Measurements from ENCODE around the gene TTC28. TPM values are rescaled to one million over a fixed set of nuclear protein-coding genes. Genes with fewer than 3 reads are reported as not detected.

Gene TTC28
- total and polyA plus RNA-seq, 7 experiments from 2014 or later: 0.50 to 8.3 (median 4.2) TPM

- Mint-ChIP-seq H3K4me3 (no peak overlapping the region), H3K9me3 (no peaks in the 10 kb centered on the region), H3K27me3 (peaks cover 0 to 10% (median 4%) of the 10 kb centered on the region in 5 donors), H3K36me3 (no peaks in the 10 kb centered on the region), H3K27ac (no peak overlapping the region), H3K4me1 (peaks cover 0 to 2% (median 0%) of the 10 kb centered on the region in 7 donors)
- DNase-seq: no peak
- ChIA-PET POLR2A (no interaction called here), CTCF (no interaction called here)
- Histone ChIP-seq H3K4me3 (ENCODE audit: low read length) (no peak overlapping the region), H3K27ac (ENCODE audit: low read depth, low read length) (no peak overlapping the region), H3K4me1 (ENCODE audit: control insufficient read depth in 2 of 2, insufficient read depth in 2 of 2, low read length in 2 of 2) (no peaks in the 10 kb centered on the region), H3K9me3 (ENCODE audit: control insufficient read depth in 2 of 3, low read length in 3 of 3) (no peaks in the 10 kb centered on the region), H3K36me3 (ENCODE audit: control insufficient read depth in 2 of 3, insufficient read depth in 3 of 3, low read length in 3 of 3) (no peaks in the 10 kb centered on the region), H3K27me3 (ENCODE audit: control insufficient read depth in 2 of 2, insufficient read depth in 2 of 2, low read length in 2 of 2) (no peaks in the 10 kb centered on the region)
- no peak for ATAC-seq
- intact Hi-C loops (cut with micrococcal nuclease): no loop called here
Observed at GRCh38 chr22:28245579-28246224, 433.9 kb downstream of the TTC28 start.

- intact Hi-C loops (cut with micrococcal nuclease): no loop called here
Observed at GRCh38 chr22:28244757-28245156, 434.9 kb downstream of the TTC28 start.

GRCh38 chr22:28243539-28243938, 436.1 kb downstream of the TTC28 start:
- POLR2A ChIA-PET: no interaction called here
- DNase-seq: no peak
- intact Hi-C loops (cut with micrococcal nuclease): no loop called here
- H3K36me3 ChIP-seq (ENCODE audit: control insufficient read depth in 2 of 3, insufficient read depth in 3 of 3, low read length in 3 of 3): no peaks in the 10 kb centered on the region
- no peaks in the 10 kb centered on the region for H3K9me3 Mint-ChIP-seq
- no peak overlapping the region for H3K27ac Mint-ChIP-seq
- peaks cover 0 to 18% (median 4%) of the 10 kb centered on the region in 5 donors for H3K27me3 Mint-ChIP-seq
- H3K27me3 ChIP-seq (ENCODE audit: control insufficient read depth in 2 of 2, insufficient read depth in 2 of 2, low read length in 2 of 2): no peaks in the 10 kb centered on the region
- H3K27ac ChIP-seq (ENCODE audit: low read depth, low read length): no peak overlapping the region
- CTCF ChIA-PET: no interaction called here
- peaks cover 0 to 2% (median 0%) of the 10 kb centered on the region in 7 donors for H3K4me1 Mint-ChIP-seq
- H3K4me3 ChIP-seq (ENCODE audit: low read length): no peak overlapping the region
- H3K4me3 Mint-ChIP-seq: no peak overlapping the region
- no peaks in the 10 kb centered on the region for H3K4me1 ChIP-seq (ENCODE audit: control insufficient read depth in 2 of 2, insufficient read depth in 2 of 2, low read length in 2 of 2)
- no peaks in the 10 kb centered on the region for H3K9me3 ChIP-seq (ENCODE audit: control insufficient read depth in 2 of 3, low read length in 3 of 3)
- ATAC-seq: no peak
- no peaks in the 10 kb centered on the region for H3K36me3 Mint-ChIP-seq

More at GRCh38 chr22:28244757-28245156, 434.9 kb downstream of the TTC28 start:
- H3K4me1 Mint-ChIP-seq: peaks cover 0 to 2% (median 0%) of the 10 kb centered on the region in 7 donors
- no peak for DNase-seq
- Histone ChIP-seq H3K36me3 (ENCODE audit: control insufficient read depth in 2 of 3, insufficient read depth in 3 of 3, low read length in 3 of 3) (no peaks in the 10 kb centered on the region), H3K27ac (ENCODE audit: low read depth, low read length) (no peak overlapping the region), H3K4me1 (ENCODE audit: control insufficient read depth in 2 of 2, insufficient read depth in 2 of 2, low read length in 2 of 2) (no peaks in the 10 kb centered on the region), H3K9me3 (ENCODE audit: control insufficient read depth in 2 of 3, low read length in 3 of 3) (no peaks in the 10 kb centered on the region), H3K27me3 (ENCODE audit: control insufficient read depth in 2 of 2, insufficient read depth in 2 of 2, low read length in 2 of 2) (no peaks in the 10 kb centered on the region), H3K4me3 (ENCODE audit: low read length) (no peak overlapping the region)
- H3K9me3 Mint-ChIP-seq: no peaks in the 10 kb centered on the region
- no peak for ATAC-seq
- H3K36me3 Mint-ChIP-seq: no peaks in the 10 kb centered on the region
- POLR2A ChIA-PET: no interaction called here
- CTCF ChIA-PET: no interaction called here
- H3K27ac Mint-ChIP-seq: no peak overlapping the region
- peaks cover 0 to 10% (median 4%) of the 10 kb centered on the region in 5 donors for H3K27me3 Mint-ChIP-seq
- no peak overlapping the region for H3K4me3 Mint-ChIP-seq

- ChIA-PET POLR2A (no interaction called here), CTCF (no interaction called here)
- H3K4me1 Mint-ChIP-seq: peaks cover 0 to 2% (median 0%) of the 10 kb centered on the region in 7 donors
- H3K27ac ChIP-seq (ENCODE audit: low read depth, low read length): no peak overlapping the region
- no peaks in the 10 kb centered on the region for H3K36me3 ChIP-seq (ENCODE audit: control insufficient read depth in 2 of 3, insufficient read depth in 3 of 3, low read length in 3 of 3)
- H3K27me3 ChIP-seq (ENCODE audit: control insufficient read depth in 2 of 2, insufficient read depth in 2 of 2, low read length in 2 of 2): no peaks in the 10 kb centered on the region
- H3K9me3 Mint-ChIP-seq: no peaks in the 10 kb centered on the region
- no peak overlapping the region for H3K27ac Mint-ChIP-seq
- H3K36me3 Mint-ChIP-seq: no peaks in the 10 kb centered on the region
- H3K27me3 Mint-ChIP-seq: peaks cover 0 to 25% (median 4%) of the 10 kb centered on the region in 5 donors
- H3K4me1 ChIP-seq (ENCODE audit: control insufficient read depth in 2 of 2, insufficient read depth in 2 of 2, low read length in 2 of 2): no peaks in the 10 kb centered on the region
- intact Hi-C loops (cut with micrococcal nuclease): no loop called here
- no peaks in the 10 kb centered on the region for H3K9me3 ChIP-seq (ENCODE audit: control insufficient read depth in 2 of 3, low read length in 3 of 3)
- H3K4me3 Mint-ChIP-seq: no peak overlapping the region
- H3K4me3 ChIP-seq (ENCODE audit: low read length): no peak overlapping the region
- ATAC-seq (no peak), DNase-seq (no peak)
Observed at GRCh38 chr22:28241656-28242290, 437.9 kb downstream of the TTC28 start.

- no peak overlapping the region for H3K4me3 Mint-ChIP-seq
- no peaks in the 10 kb centered on the region for H3K4me1 ChIP-seq (ENCODE audit: control insufficient read depth in 2 of 2, insufficient read depth in 2 of 2, low read length in 2 of 2)
- H3K36me3 ChIP-seq (ENCODE audit: control insufficient read depth in 2 of 3, insufficient read depth in 3 of 3, low read length in 3 of 3): no peaks in the 10 kb centered on the region
- H3K27ac Mint-ChIP-seq: no peak overlapping the region
- no peaks in the 10 kb centered on the region for H3K9me3 ChIP-seq (ENCODE audit: control insufficient read depth in 2 of 3, low read length in 3 of 3)
- H3K36me3 Mint-ChIP-seq: no peaks in the 10 kb centered on the region
- no peaks in the 10 kb centered on the region for H3K27me3 ChIP-seq (ENCODE audit: control insufficient read depth in 2 of 2, insufficient read depth in 2 of 2, low read length in 2 of 2)
- peaks cover 0 to 28% (median 4%) of the 10 kb centered on the region in 5 donors for H3K27me3 Mint-ChIP-seq
- ATAC-seq (no peak), DNase-seq (no peak)
- CTCF ChIA-PET: no interaction called here
- POLR2A ChIA-PET: no interaction called here
- no peaks in the 10 kb centered on the region for H3K9me3 Mint-ChIP-seq
- intact Hi-C loops (cut with micrococcal nuclease): no loop called here
- no peak overlapping the region for H3K4me3 ChIP-seq (ENCODE audit: low read length)
- H3K4me1 Mint-ChIP-seq: peaks cover 0 to 2% (median 0%) of the 10 kb centered on the region in 7 donors
- H3K27ac ChIP-seq (ENCODE audit: low read depth, low read length): no peak overlapping the region
Observed at GRCh38 chr22:28239941-28240340, 439.7 kb downstream of the TTC28 start.

GRCh38 chr22:28237783-28238182, 441.9 kb downstream of the TTC28 start:
- H3K36me3 ChIP-seq (ENCODE audit: control insufficient read depth in 2 of 3, insufficient read depth in 3 of 3, low read length in 3 of 3): no peaks in the 10 kb centered on the region
- no peak for DNase-seq
- Mint-ChIP-seq H3K9me3 (no peaks in the 10 kb centered on the region), H3K27ac (no peak overlapping the region), H3K4me3 (no peak overlapping the region), H3K27me3 (peaks cover 0 to 28% (median 0%) of the 10 kb centered on the region in 5 donors), H3K36me3 (no peaks in the 10 kb centered on the region), H3K4me1 (no peaks in the 10 kb centered on the region)
- H3K27me3 ChIP-seq (ENCODE audit: control insufficient read depth in 2 of 2, insufficient read depth in 2 of 2, low read length in 2 of 2): no peaks in the 10 kb centered on the region
- ATAC-seq: no peak
- H3K4me3 ChIP-seq (ENCODE audit: low read length): no peak overlapping the region
- ChIA-PET POLR2A (no interaction called here), CTCF (no interaction called here)
- H3K9me3 ChIP-seq (ENCODE audit: control insufficient read depth in 2 of 3, low read length in 3 of 3): no peaks in the 10 kb centered on the region
- H3K4me1 ChIP-seq (ENCODE audit: control insufficient read depth in 2 of 2, insufficient read depth in 2 of 2, low read length in 2 of 2): no peaks in the 10 kb centered on the region
- intact Hi-C loops (cut with micrococcal nuclease): no loop called here
- no peak overlapping the region for H3K27ac ChIP-seq (ENCODE audit: low read depth, low read length)

- H3K9me3 Mint-ChIP-seq: no peaks in the 10 kb centered on the region
- no peak overlapping the region for H3K27ac Mint-ChIP-seq
- no peaks in the 10 kb centered on the region for H3K36me3 ChIP-seq (ENCODE audit: control insufficient read depth in 2 of 3, insufficient read depth in 3 of 3, low read length in 3 of 3)
- ATAC-seq: no peak
- intact Hi-C loops (cut with micrococcal nuclease): no loop called here
- H3K4me3 ChIP-seq (ENCODE audit: low read length): no peak overlapping the region
- ChIA-PET POLR2A (no interaction called here), CTCF (no interaction called here)
- H3K4me3 Mint-ChIP-seq: no peak overlapping the region
- no peaks in the 10 kb centered on the region for H3K9me3 ChIP-seq (ENCODE audit: control insufficient read depth in 2 of 3, low read length in 3 of 3)
- H3K27me3 ChIP-seq (ENCODE audit: control insufficient read depth in 2 of 2, insufficient read depth in 2 of 2, low read length in 2 of 2): no peaks in the 10 kb centered on the region
- no peak overlapping the region for H3K27ac ChIP-seq (ENCODE audit: low read depth, low read length)
- no peaks in the 10 kb centered on the region for H3K4me1 Mint-ChIP-seq
- H3K4me1 ChIP-seq (ENCODE audit: control insufficient read depth in 2 of 2, insufficient read depth in 2 of 2, low read length in 2 of 2): no peaks in the 10 kb centered on the region
- no peak for DNase-seq
- H3K27me3 Mint-ChIP-seq: peaks cover 0 to 28% (median 0%) of the 10 kb centered on the region in 5 donors
- no peaks in the 10 kb centered on the region for H3K36me3 Mint-ChIP-seq
Observed at GRCh38 chr22:28237112-28237511, 442.5 kb downstream of the TTC28 start.
